Mucosa of stomach (tissue), 1 donor: ENCODE results near the gene SH2D3C.

Experiments used
- H3K27me3 ChIP-seq: one replicate; pipeline ENCODE4 v1.7.0; 2013; ENCODE audit warnings: mild to moderate bottlenecking, low read length; ENCODE audit not compliant: control insufficient read depth, insufficient read depth
- H3K36me3 ChIP-seq: one replicate; pipeline ENCODE4 v1.7.0; 2013; ENCODE audit warnings: low read length; ENCODE audit not compliant: control insufficient read depth, insufficient read depth
- H3K4me1 ChIP-seq: one replicate; pipeline ENCODE4 v1.7.0; 2013; ENCODE audit warnings: mild to moderate bottlenecking, low read length; ENCODE audit not compliant: control insufficient read depth, insufficient read depth
- H3K4me3 ChIP-seq: one replicate; pipeline ENCODE4 v1.7.0; 2013; ENCODE audit warnings: low read length
- H3K9ac ChIP-seq: one replicate; pipeline ENCODE4 v1.7.0; 2013; ENCODE audit warnings: mild to moderate bottlenecking, low read length, moderate library complexity
- H3K9me3 ChIP-seq: one replicate; pipeline ENCODE4 v1.7.0; 2013; ENCODE audit warnings: mild to moderate bottlenecking, low read length, moderate library complexity; ENCODE audit not compliant: control insufficient read depth
- donor health status: Pancreatic carcinoma.

The SH2D3C gene

GRCh38 chr9:127689329-127690000 lies 89.0 kb downstream of the SH2D3C start:
- no peaks in the 10 kb centered on the region for H3K4me1 ChIP-seq
- H3K27me3 ChIP-seq, result no peaks in the 10 kb centered on the region
- no peaks in the 10 kb centered on the region for H3K9me3 ChIP-seq
- no peak overlapping the region for H3K9ac ChIP-seq
- H3K36me3 ChIP-seq, result no peaks in the 10 kb centered on the region
- H3K4me3 ChIP-seq, result no peak overlapping the region
